ENCODE results near the gene UBA1. TPM values are rescaled to one million over a fixed set of nuclear protein-coding genes. Genes with fewer than 3 reads are reported as not detected.
A peak's percentile ranks its signal among the peaks of the same experiment; 100 is the strongest.

Gene UBA1
- total RNA-seq, 1 donor from 2014 or later: 100 TPM

DNA sequence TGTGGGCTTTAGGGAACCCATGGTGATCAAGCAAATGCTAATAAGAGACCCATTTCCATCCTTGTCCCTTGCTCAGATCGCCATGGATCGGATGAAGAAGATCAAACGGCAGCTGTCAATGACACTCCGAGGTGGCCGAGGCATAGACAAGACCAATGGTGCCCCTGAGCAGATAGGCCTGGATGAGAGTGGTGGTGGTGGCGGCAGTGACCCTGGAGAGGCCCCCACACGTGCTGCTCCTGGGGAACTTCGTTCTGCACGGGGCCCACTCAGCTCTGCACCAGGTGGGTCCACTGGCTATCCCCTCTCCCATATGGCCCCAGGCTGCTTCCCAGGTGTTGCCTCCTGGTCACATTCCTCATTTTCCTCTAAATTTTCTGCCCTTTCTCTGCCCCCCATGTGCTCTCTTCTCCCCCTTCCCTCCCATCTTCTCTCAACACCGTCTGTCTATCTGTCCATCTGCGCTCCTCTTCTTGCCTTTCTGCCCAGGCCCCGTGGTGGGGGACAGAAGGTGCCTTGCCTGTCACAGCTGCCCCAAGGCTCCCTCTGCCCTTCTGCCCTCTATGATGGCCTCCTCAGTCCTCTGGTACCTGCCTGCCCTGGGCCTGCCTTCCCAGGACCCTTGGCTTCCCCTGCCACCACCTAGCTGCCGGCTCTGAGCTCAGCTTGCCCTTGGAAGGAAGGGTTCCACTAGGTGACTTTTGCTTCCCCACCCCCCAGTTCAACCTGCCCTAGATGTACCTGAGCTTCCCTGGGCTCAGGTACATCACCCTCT lies 30.0 kb downstream of the UBA1 start:
- intact Hi-C loops (cut with micrococcal nuclease): no loop called here
- DNase-seq (no peak), ATAC-seq (no peak)

DNA sequence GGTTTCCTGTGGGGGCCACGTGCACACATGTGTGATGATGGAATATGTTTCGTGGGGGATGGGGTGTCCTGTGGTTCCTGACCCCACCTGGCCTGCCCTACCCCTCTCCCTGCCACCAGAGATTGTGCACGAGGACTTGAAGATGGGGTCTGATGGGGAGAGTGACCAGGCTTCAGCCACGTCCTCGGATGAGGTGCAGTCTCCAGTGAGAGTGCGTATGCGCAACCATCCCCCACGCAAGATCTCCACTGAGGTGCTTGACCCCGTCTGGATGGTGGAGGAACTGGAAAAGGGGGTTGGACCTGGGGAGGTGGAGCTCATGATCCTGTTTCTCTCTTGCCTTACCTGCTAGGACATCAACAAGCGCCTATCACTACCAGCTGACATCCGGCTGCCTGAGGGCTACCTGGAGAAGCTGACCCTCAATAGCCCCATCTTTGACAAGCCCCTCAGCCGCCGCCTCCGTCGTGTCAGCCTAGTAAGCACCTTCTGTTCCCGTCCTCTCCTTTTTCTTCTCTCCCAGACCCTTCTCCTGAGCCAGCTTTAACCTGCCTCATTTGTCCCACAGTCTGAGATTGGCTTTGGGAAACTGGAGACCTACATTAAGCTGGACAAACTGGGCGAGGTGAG lies 30.8 kb downstream of the UBA1 start:
- intact Hi-C loops (cut with micrococcal nuclease): no loop called here
- no peak for ATAC-seq
- no peak for DNase-seq

DNA sequence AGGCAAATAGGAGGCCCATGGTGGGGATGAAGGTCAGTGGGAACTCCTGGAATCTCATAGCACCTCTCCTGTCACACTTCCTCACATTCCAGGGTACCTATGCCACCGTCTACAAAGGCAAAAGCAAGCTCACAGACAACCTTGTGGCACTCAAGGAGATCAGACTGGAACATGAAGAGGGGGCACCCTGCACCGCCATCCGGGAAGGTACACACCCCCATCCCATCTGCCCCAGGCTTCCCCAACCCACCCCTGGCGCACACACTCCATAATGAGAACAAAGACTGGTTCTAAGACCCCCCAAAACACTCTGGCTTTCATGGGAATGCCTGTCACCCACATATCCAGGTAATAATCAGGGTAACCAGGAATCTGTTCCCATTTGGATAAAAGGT lies 31.3 kb downstream of the UBA1 start:
- DNase-seq (no peak), ATAC-seq (no peak)
- intact Hi-C loops (cut with micrococcal nuclease): no loop called here

DNA sequence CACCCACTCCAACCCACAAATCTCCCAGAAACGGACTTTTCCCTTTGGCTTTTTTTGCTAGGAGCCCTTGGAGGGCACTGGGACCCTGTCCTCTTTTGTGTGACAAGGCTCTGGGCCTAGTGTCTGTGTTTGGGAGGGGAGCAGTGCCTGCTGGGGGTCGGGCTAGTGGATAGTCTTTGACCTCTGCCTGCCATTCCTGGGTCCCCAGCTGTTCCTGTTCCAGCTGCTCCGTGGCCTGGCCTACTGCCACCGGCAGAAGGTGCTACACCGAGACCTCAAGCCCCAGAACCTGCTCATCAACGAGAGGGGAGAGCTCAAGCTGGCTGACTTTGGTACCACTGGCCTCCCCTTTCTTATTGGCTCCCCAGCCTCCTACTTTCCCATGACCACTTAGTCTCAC lies 32.4 kb downstream of the UBA1 start:
- intact Hi-C loops (cut with micrococcal nuclease): no loop called here
- ATAC-seq: no peak
- DNase-seq: no peak

DNA sequence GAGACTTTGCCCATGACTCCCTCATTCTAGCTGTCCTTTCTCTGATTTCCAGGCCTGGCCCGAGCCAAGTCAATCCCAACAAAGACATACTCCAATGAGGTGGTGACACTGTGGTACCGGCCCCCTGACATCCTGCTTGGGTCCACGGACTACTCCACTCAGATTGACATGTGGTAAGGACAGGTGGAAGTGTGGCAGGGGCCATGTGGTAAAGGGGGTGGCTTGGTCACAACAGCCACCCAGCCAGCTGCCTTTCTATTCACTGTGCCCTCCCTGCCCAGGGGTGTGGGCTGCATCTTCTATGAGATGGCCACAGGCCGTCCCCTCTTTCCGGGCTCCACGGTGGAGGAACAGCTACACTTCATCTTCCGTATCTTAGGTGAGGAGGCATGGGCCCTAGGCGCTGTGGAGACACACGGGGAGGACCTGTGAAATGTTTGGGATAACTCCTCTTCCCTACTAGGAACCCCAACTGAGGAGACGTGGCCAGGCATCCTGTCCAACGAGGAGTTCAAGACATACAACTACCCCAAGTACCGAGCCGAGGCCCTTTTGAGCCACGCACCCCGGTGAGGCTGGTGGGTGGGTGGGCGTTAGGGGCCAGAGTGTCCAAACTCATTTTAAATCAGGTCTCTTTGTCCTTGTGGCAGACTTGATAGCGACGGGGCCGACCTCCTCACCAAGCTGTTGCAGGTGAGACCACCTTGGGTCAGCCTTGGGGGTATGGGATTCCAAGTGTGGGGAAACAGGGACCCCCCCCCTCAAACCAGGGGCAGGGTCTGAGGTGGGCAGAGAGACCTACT lies 33.1 kb downstream of the UBA1 start:
- ATAC-seq (no peak), DNase-seq (no peak)
- intact Hi-C loops (cut with micrococcal nuclease): no loop called here

DNA sequence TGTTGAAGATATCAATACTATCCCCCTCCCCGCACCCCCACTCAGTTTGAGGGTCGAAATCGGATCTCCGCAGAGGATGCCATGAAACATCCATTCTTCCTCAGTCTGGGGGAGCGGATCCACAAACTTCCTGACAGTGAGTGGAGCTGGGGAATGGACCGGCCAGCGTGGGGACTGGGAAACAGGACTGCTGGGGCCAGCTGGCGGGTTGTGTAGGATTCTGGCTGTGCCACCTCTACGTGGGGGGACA lies 33.6 kb downstream of the UBA1 start:
- intact Hi-C loops (cut with micrococcal nuclease): no loop called here
- ATAC-seq (no peak), DNase-seq (no peak)

DNA sequence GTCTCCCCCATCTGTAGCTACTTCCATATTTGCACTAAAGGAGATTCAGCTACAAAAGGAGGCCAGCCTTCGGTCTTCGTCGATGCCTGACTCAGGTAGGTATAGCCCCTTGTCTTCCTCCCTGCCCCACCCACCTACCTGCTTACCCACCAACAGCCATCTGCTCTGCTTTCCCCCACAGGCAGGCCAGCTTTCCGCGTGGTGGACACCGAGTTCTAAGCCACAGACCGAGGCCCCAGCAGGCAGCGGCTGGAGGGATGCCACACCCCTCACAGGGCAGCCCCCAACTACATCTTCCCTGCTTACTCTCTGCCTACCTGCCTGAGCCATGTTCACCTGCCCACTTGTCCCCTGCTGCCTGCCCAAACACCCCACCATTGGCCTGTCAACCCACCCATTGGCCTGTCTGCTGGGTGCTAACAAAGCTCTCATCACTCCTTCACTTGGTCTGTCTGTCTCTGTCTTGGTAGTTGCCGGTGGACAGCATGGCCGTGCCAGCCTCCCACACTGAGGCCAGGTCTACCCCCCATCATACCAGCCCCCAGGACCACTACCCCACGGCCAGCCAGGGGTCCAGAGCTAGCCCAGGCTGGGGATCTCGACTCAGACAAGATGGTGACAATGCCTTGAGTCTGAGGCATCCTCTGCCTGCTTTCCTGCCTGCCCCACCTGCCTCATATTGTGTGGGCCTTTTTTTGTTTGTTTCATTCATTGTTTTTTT lies 35.1 kb downstream of the UBA1 start:
- DNase-seq (no peak), ATAC-seq (no peak)
- intact Hi-C loops (cut with micrococcal nuclease): no loop called here

DNA sequence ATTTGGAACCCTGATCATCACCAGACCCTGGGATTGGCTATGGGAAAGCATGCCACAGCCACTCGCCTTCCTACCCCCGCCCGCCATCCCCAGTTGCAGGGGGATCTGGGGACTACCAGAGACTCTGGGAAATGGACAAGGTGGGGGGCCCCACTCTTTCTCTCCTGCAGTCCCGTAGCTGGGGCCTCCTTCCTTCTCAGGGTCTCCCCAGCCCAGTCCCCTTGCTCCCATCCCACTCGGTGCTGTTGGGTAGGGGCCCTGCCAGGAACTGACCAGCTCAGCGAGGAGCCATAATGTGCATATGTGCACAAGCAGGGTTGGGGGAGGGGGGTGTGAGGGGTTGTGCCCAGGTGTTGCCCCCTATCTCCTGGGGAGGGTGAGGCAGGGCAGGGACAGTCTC lies 35.8 kb downstream of the UBA1 start:
- intact Hi-C loops (cut with micrococcal nuclease): no loop called here
- ATAC-seq (no peak), DNase-seq (no peak)

DNA sequence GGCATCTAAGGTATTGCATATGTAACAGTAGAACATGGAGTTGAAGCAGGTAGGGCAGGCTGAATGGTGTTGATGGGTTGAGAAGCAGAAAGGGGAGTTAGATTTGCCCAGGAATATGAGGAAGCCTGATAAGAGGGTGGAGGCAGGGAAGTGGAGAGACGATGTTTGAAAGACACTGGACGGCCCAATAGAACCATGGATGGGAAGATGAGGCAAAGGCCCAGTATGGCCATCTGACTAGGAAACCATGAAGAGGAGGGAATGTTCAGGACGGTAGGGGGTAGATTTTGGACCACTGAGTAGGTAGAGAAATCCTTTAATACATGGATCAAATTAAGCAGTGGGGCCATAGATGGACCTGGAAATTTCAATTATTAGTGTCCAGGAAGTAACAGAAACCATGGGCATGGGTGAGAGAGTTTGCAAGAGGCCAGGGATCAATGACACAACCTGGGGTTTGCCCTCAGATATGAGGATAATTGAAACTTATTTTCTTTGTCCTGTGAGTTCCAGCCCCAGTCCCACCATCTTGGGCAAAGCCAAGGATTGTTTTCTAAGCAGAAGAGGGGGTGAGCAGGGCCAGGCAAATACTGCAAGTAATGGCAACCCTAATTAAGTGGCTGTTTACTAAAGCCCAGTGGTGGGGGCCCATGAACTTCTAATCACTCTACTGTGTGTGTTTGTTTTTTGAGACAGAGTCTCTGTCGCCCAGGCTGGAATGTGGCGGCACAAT lies 36.7 kb downstream of the UBA1 start:
- intact Hi-C loops (cut with micrococcal nuclease): no loop called here
- no peak for DNase-seq
- no peak for ATAC-seq

DNA sequence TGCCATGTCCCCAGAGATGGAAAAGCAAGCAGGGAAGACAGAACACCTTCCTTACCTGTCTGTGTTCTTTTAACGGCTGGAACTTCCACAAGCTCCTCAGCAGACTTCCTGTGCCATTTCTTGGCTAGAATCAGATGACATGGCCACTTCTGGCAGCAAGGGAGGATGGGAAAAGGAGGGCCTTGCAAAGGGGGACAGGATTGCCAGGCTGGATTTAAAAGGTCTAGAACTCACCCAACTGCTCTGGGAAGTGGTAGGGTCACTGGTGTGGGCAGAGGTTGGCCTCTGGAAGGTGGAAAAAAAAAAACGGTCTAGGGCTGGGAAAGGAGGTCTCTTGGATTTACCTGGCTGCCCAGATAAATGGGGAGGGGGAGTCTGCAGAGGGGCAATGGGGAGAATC lies 37.5 kb downstream of the UBA1 start:
- no peak for ATAC-seq
- DNase-seq: no peak
- intact Hi-C loops (cut with micrococcal nuclease): no loop called here

DNA sequence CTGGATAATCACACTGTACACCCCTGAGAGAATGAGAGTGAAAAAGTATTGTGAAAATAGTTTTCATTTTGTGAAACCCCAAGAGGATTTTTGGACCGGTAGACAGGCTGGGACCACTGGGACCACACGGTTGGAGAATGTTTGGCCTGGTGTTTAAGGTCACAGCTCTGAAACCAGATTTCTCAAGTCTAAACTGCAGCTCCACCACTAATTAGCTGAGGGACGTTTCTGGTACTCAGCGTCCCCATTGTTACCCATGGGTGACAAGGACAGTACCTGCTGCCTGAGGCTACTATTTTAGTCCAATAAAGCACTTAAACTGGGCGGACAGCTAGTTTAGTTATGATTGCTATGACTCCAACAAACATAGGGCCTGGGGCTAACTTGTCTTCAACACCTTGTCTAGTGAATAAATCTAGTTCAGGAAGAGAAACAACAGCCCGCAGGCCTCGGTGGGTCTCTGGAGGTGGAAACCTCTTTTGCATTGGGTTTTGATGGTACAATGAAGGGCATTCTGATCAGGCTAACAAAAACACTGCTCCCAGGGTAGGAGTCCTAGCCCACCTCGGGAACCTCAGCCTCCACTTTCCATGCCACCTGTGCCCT lies 38.7 kb downstream of the UBA1 start:
- DNase-seq: no peak
- no peak for ATAC-seq
- intact Hi-C loops (cut with micrococcal nuclease): no loop called here

DNA sequence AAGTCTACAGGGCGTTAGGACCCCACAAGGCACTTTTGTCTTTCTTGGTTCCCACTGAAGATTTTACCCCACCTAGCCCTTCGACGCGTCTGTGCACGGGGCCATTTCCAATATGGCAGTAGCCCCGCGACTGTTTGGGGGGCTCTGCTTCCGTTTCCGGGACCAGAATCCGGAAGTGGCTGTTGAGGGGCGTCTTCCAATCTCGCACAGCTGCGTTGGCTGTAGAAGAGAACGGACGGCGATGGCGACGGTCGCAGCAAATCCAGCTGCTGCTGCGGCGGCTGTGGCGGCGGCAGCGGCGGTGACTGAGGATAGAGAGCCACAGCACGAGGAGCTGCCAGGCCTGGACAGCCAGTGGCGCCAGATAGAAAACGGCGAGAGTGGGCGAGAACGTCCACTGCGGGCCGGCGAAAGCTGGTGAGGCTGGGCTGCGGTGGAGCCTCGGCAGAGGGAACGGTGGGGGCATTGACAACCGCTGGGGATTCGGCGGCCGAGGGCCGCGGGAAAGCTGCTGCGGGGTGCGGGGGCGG lies 39.2 kb downstream of the UBA1 start, which contains the start of gene USP11:
Gene USP11, plus strand, starts transcription at position 207 of the 530 bp plus-strand sequence. Its CDS starts 35 bp downstream, at position 242.
- ATAC-seq (peak; percentile 33), DNase-seq (no peak)
- intact Hi-C loops (cut with micrococcal nuclease): no loop called here

DNA sequence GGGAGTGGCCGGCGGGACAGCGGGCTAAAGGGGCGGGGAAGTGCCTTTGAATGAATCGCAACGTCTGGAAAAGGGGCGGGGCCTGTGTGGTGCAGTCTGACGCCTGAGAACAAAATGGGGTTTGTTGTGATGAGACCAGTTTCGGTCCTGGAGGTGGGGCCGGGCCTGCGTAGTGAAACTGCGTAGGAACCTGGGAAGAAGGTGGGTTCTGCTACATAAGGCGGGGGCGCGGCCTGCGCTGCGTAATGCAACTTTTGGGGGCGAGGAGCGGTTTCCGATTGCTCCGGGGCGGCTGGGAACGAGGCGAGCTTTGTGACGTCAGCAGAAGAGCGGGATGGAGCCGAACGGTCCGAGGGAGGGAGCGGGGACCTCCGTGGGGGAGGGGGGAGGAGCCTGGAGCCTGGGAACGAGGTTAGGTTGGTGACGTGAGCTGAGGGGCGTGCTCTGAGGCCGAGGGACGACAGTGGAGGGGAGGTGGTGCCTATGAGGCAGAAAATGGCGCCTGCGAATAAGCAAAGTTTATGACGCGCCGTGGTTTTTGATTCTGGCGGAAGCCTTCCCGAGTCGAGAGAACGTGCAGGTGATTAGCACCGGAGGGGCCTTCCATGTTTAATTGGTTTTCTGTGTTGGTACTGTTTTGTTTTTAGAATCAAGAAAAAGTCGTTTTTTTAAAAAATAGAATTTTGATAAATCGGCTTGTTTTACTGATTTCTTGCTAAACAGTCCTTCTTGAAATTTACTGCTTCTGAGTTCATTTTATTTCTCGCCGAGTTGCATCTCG lies 39.9 kb downstream of the UBA1 start:
- ATAC-seq (peak; percentile 95), DNase-seq (peak; percentile 95)
- intact Hi-C loops (cut with micrococcal nuclease): no loop called here

DNA sequence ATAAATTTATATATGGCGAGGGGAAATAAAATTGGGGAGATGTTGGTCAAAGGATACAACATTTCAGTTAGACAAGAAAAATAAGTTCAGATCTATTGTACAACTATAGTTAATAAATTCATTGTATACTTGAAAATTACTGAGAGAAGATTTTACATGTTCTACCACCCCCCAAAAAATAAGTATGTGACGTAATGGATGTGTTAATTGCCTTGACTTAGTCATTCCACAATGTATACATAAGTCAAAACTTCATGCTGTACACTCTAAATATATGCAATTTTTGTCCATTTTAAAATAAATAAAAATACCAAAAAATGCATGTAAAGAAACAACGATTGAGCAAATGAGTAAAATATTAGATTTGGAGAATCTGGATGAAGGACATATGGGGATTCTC lies 41.0 kb downstream of the UBA1 start:
- intact Hi-C loops (cut with micrococcal nuclease): no loop called here
- no peak for ATAC-seq
- no peak for DNase-seq

DNA sequence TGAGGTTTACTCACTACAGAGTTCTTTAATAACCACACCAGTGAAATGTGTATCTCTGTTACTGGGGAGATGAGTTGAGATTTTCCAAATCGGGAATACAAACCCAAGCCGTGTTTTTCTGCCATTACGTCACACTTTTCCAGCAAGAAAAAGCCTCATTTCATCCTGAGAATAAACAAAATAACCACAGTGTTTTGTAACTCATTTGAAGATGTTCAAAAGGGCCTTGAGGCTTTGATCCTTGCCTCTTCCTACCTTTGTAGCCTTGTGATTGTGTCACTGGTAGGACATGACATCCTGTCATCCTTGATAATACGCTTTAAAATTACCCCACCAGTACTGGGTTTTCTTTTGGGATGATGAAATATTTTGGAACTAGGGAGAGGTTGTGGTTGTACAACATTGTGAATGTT lies 42.1 kb downstream of the UBA1 start:
- ATAC-seq (no peak), DNase-seq (no peak)
- intact Hi-C loops (cut with micrococcal nuclease): no loop called here

DNA sequence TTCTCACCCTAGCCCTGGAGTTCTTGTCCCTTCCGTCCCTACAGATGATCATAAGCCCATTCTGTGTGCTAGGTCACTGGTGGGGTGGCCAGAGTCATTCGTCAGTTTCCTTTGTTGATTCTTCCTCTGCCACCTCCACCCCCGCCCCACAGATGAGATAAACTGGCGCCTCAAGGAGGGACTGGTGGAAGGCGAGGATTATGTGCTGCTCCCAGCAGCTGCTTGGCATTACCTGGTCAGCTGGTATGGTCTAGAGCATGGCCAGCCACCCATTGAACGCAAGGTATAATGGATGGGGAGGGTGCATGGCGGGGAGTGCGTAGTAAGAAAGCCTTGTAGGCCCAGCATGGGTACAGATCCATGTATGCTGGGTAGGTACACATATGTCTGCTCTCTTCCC lies 45.6 kb downstream of the UBA1 start:
- ATAC-seq: no peak
- no peak for DNase-seq
- intact Hi-C loops (cut with micrococcal nuclease): no loop called here

DNA sequence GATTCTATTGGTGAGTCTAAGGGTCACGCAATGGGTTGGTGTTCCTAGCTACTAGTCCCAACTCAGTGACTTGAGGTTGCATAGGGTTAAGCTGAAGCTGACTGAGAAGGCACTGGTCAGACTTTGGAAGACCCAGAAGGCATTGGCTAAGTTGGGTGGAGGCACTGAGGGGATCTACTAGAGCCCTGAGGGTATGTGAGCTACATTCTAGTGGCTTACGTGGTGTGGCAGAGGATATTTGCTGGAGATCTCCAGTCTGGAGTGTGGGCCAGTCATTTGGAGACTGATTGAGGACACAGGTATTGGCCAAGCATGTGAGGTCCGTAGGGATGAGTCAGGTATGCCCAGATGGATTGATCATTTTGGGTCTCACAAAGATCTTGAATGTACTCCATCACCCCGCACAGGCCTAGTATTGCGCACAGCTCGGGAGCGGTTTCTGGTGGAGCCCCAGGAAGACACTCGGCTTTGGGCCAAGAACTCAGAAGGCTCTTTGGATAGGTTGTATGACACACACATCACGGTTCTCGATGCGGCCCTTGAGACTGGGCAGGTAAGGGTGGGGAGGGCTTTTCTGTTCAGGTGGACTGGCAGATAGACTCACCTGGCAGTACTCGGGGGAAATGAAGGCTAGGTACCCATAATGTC lies 46.4 kb downstream of the UBA1 start:
- DNase-seq (no peak), ATAC-seq (no peak)
- intact Hi-C loops (cut with micrococcal nuclease): no loop called here

Measured in left ventricle myocardium superior (tissue), 1 donor.